ENCODE measurements around the gene MTREX. TPM values are rescaled to one million over a fixed set of nuclear protein-coding genes. Genes with fewer than 3 reads are reported as not detected.

Gene MTREX
- total and polyA plus RNA-seq, 2 of the 8 experiments (the other 6 are each of a cell fraction or from before 2014, with no cell fraction given): 16.0 to 130 TPM

GRCh38 chr5:55276771-55277170, 31.0 kb upstream of the MTREX start:
- Histone ChIP-seq H4K20me1 (replicated peaks in 1 of 2; ENCODE audit: control insufficient read depth in 1 of 2, insufficient read depth in 2 of 2, low read length in 2 of 2) (no peaks in the 10 kb centered on the region), H3K23me2 (ENCODE audit: low read depth, low read length) (no peaks in the 10 kb centered on the region), H3K4me1 (replicated peaks in 1 of 4; ENCODE audit: control insufficient read depth in 3 of 4, insufficient read depth in 4 of 4, low read length in 3 of 4) (no peaks in the 10 kb centered on the region), H2BK5ac (ENCODE audit: low read depth, low read length) (no peak overlapping the region), H4K5ac (ENCODE audit: insufficient read length, low read depth, low read length) (no peak overlapping the region), H2BK20ac (ENCODE audit: low read length) (no peak overlapping the region), H3K4ac (replicated peaks; ENCODE audit: insufficient read length, low read depth, low read length) (no peak overlapping the region), H2BK120ac (replicated peaks; ENCODE audit: low read depth, low read length) (no peak overlapping the region), H4K8ac (ENCODE audit: extremely low read depth, insufficient read depth, low read length) (no peak overlapping the region), H3K36me3 (ENCODE audit: control insufficient read depth in 2 of 4, insufficient read depth in 4 of 4, low read length in 3 of 4) (peaks cover 0 to 57% (median 17%) of the 10 kb centered on the region in 4 experiments; a peak in 5 of 8 replicates), H2BK12ac (ENCODE audit: low read depth, low read length) (no peak overlapping the region), H2BK15ac (ENCODE audit: low read length) (no peak overlapping the region), H3K4me3 (ENCODE audit: extremely low read depth in 1 of 4, insufficient read depth in 2 of 4, low read depth in 3 of 4, low read length in 4 of 4) (no peak overlapping the region), H3K79me1 (ENCODE audit: low read depth, low read length) (no peaks in the 10 kb centered on the region), H3K79me2 (ENCODE audit: control insufficient read depth in 1 of 2, insufficient read depth in 2 of 2, low read length in 2 of 2) (no peaks in the 10 kb centered on the region), H3K23ac (ENCODE audit: insufficient read length) (no peak overlapping the region), H3K27me3 (replicated peaks in 1 of 4; ENCODE audit: control insufficient read depth in 3 of 4, extremely low read depth in 1 of 4, insufficient read depth in 3 of 4, low read length in 3 of 4) (peaks cover 0 to 1% (median 0%) of the 10 kb centered on the region in 4 experiments; a peak in 1 of 7 replicates), H3K56ac (replicated peaks; ENCODE audit: insufficient read length, low read depth, low read length) (no peak overlapping the region), H3K4me2 (ENCODE audit: insufficient read depth in 1 of 2, low read depth in 2 of 2, low read length in 2 of 2) (no peak overlapping the region), H2AK5ac (ENCODE audit: low read depth, low read length) (no peak overlapping the region), H3K9me3 (ENCODE audit: insufficient read depth in 2 of 2, low read depth in 1 of 2, low read length in 1 of 2) (no peaks in the 10 kb centered on the region), H3K18ac (ENCODE audit: extremely low read depth, low read length) (no peak overlapping the region), H4K91ac (replicated peaks; ENCODE audit: insufficient read length, low read length) (no peak overlapping the region), H3K14ac (ENCODE audit: insufficient read length) (no peak overlapping the region), H3K9ac (replicated peaks in 1 of 4; ENCODE audit: extremely low read depth in 1 of 4, low read depth in 3 of 4, low read length in 3 of 4) (no peak overlapping the region), H3K27ac (ENCODE audit: low read depth, low read length) (no peak overlapping the region), H2AFZ (ENCODE audit: low read length) (no peak overlapping the region)
- ChIA-PET POLR2A (ENCODE audit: partially characterized antibody) (no interaction called here), CTCF (ENCODE audit: partially characterized antibody) (no interaction called here)
- DNase-seq (ENCODE audit: low read depth in 1 of 2, low spot score in 2 of 2): no peak
- no peak for FAIRE-seq
- 76% methylated on average over 1 of the region's 1 CpG; no CpG with 5 or more reads in 1 of the 2 experiments for WGBS, 2 experiments (ENCODE audit: extremely low coverage in 1 of 2, insufficient coverage in 1 of 2, insufficient read length in 1 of 2, insufficient replicate concordance in 2 of 2, low coverage in 1 of 2, low lambda C conversion rate in 2 of 2, missing lambda C conversion rate in 1 of 2)
- no peak for TF ChIP-seq RXRA (IDR thresholded peaks at IDR 0.05; ENCODE audit: insufficient read depth, low read depth, low read length)
- TF ChIP-seq BACH1 (IDR thresholded peaks at IDR 0.05; ENCODE audit: low read length): no peak
- TF ChIP-seq KDM4A (IDR thresholded peaks at IDR 0.05; ENCODE audit: low read depth, low read length, severe bottlenecking): no peak
- TF ChIP-seq TAF1 (IDR thresholded peaks at IDR 0.05; ENCODE audit: low read depth, low read length): no peak
- no peak for TF ChIP-seq MAFK (IDR thresholded peaks at IDR 0.05; ENCODE audit: low read depth, low read length)
- TF ChIP-seq EGR1 (IDR thresholded peaks at IDR 0.05; ENCODE audit: borderline replicate concordance, low read depth, low read length): no peak
- no peak for TF ChIP-seq CTBP2 (IDR thresholded peaks at IDR 0.05; ENCODE audit: borderline replicate concordance, insufficient read depth, insufficient read length, low read length)
- TF ChIP-seq NRF1 (IDR thresholded peaks at IDR 0.05; ENCODE audit: low read depth, low read length): no peak
- no peak for TF ChIP-seq CHD2 (IDR thresholded peaks at IDR 0.05; ENCODE audit: low read length)
- no peak for TF ChIP-seq POLR2AphosphoS5 (IDR thresholded peaks at IDR 0.05; ENCODE audit: low read depth, low read length)
- TF ChIP-seq TBP (IDR thresholded peaks at IDR 0.05; ENCODE audit: low read depth, low read length): no peak
- no peak for TF ChIP-seq SP2 (IDR thresholded peaks at IDR 0.05; ENCODE audit: low read length)
